ENCODE results near the gene CCDC15.
"Not testable (repeated sequence)": the region's sequence is repeated elsewhere in the genome, so short reads cannot be mapped to it uniquely, and the experiment has no call there.

CCDC15 gene

DNA sequence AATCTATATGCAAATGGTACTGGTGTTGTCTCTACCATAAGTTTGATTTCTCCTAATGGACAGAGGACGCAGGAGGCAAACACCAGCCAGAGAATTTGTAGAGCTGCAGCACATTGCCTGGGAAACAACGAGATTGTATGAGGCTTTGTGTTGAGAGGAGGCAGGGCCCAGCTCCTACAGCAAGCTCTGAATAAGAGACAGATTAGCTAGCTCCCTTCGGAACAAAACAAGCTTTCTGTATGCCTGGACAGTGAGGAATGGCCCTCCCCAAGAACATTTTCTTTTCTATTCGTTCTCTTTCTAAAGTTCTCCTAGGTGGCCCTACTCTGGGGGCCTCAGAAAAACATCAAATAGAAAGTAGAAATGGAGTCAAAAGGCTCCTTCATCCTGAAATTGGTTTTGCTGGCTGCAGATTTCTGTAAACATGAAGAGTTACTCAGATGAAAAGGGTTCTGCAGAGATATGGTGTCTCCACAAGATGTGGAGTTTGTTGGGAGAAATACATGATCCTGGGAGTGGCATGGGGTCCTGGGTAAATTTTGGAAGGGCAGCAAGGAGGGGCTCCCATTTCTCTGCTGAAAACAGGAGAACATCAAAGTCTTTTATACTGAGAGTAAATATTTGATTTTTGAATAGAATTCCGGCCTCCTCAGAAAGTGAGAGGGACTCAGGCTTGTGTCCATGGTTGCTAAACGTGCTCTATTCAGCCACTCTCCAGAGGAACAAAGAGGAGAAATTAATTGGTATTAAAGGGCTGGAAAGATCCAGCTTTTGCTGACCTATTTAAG is 11.3 kb upstream of the CCDC15 start:
- DNase-seq (ENCODE audit: low read depth), result no peak

DNA sequence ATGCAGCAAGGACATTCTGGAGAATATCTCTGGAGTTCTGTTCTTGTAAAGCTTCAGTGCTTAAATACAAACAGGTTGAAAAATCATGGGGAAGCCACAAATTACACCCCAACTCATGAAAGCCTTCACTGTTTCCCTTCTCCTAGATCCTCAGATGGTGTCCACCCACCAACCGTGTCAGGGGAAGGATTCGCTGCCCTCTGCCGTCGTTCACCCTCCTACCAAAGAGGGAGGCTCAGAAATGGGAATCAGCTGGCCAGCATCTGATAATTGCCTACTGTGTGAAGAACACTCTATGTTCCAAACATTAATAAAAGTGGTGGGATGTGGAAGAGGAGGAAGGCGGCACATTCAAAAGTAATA is 10.8 kb upstream of the CCDC15 start:
- DNase-seq (ENCODE audit: low read depth), result no peak

DNA sequence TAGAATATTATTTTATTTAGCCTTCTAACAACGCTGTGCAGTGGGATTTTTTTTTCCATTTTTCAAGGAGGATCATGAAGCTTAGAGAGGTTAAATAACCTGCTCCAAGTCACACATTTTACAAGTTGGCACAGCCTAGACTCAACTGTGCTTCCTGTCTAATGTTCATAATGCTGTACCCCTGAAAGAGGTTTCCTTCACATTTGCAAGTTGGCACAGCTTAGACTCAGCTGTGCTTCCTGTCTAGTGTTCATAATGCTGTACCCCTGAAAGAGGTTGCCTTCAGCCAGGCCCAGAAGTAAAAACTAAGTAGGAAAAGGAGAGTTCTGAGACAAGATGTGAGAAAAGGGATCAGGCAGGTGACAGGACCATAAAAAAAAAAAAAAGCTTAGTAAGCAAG is 10.3 kb upstream of the CCDC15 start:
- no peak for DNase-seq (ENCODE audit: low read depth)

DNA sequence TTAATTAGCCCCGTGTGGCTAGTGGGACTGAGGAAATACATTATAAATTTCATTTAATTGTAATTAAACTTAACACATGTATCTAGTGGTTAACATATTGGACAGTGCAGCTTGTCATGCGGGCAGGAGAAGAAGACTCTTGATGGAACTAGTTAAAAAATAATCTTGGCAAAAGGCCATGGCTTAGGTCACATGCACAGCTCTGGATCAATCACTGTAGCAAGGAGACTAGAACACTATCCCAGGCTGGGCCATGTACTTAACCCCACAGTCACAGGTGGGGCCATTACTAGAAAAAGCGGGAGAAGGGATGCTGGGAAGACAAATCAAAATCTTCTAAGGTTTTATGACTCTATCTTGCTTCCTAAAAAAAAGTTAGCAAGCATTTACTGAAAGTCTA is 9.4 kb upstream of the CCDC15 start:
- no peak for DNase-seq (ENCODE audit: low read depth)

DNA sequence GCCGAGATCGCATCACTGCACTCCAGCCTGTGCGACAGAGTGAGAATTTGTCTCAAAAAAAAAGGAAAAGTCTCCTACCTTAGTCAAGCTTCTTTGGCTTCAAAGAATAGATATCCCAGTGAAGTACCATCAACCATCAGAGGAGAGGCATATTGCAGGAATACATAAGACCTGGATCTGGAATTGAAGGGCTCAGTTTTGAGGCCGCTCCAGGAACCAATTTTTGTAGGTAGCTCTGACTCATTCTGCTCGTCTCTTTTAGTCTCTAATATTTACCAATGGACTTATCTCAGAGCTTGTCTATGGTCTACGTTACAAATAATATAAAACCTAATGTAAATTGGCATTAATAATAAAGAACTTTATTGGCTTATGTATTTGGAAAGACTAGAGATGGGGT is 8.2 kb upstream of the CCDC15 start:
- no peak for DNase-seq (ENCODE audit: low read depth)

DNA sequence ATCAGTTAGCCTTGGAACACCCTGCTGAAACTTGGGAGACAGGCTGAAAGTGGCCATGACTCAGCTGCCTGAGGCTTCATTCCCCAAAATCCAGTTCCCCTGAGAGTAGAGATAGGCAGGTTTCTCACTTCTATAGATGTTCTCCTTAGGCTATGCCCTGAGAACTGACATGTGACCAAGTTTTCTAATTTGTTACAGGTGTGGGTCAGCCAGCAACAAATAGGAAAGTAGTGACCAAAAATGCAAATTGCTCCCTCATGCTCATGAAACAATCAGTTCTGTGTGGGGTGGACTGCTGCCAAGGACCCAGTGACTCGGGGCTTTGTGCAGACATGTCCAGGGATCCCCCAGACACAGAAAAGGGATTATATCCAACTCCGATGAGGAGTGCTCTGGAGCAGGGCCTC is 7.3 kb upstream of the CCDC15 start:
- no peak for DNase-seq (ENCODE audit: low read depth)

DNA sequence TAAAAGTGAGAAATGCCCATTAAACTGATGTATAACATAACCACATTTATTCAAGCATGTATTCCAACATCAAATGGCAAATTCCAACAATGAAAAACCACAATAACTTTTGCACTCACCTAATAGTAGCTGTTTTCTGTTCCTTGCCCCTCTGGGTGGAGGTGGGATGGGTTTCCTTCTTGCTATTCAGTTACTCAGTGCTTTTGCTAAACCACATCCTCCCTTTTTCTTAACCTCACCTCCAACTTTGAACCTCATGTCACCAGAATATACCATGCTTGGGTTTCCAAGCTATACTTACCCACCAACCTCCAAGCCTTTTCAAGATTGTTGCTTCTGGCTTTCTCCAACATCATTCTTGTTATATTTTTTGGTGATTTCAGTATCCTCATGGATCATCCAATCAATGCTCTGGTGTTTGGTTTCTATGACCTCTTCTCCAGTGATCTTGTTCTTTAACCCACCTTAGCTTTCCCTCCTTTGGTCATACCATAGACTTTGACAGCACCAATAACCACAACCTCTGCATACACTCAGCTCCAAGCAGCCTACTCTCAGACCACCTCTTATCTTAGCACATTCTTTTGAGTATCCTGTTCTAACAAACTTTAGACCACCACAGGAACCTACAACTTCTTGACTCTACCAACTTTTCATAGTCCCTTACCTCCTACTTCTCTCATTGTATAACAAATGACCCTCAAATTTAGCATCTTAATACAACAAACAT is 3.2 kb upstream of the CCDC15 start:
- DNase-seq (ENCODE audit: low read depth), result no peak

DNA sequence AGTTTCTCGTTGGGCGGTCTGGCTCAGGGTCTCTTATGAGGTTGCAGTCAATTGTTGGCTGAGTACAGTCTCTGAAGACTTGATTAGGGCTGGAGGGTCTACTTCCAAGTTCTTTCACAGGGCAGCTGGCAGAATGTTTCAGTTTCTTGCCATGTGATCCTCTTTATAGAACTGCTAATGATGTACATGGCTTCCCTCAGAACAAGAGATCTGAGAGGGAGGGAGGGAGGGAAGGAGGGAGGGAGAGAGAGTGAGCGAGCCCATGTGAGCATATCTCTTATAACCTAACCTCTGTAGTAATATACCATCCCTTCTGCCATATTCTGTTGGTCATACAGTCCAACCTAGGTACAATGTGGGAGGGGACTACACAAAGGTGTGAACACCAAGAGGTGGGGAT is 2.7 kb upstream of the CCDC15 start:
- no peak for DNase-seq (ENCODE audit: low read depth)

DNA sequence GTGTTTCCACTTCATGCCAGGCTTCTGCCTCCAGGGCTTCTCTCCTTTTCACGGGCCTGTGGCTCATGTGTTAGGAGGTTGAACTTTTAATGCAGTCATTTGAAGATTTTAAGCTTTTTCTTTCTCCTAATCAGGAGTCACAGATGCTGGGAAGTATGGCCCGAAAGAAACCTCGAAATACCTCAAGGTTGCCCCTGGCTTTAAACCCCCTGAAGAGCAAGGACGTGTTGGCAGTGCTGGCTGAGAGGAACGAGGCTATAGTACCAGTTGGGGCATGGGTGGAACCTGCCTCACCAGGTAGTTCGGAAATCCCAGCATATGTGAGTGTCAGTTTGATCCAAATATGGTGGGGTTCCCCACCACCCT is 571 bp downstream of the CCDC15 start:
- no peak for DNase-seq (ENCODE audit: low read depth)

DNA sequence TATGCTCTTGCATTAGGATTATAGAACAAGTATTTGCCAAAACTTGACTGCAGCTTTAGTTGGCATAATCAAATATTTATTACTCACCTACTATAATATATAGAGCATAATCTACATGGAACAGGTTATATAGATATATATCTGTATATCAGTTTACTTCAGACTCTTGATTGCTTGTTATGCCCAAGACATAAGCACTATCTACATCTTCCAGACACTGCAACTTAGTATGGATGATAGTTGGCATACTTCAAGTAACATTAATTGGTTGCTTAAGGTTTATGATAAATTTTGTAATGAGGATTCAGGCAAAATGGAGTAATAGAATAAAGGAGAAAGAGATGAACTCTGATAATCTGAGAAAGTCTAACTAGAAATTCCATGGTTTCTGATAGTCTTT is 1.0 kb downstream of the CCDC15 start:
- no peak for DNase-seq (ENCODE audit: low read depth)

DNA sequence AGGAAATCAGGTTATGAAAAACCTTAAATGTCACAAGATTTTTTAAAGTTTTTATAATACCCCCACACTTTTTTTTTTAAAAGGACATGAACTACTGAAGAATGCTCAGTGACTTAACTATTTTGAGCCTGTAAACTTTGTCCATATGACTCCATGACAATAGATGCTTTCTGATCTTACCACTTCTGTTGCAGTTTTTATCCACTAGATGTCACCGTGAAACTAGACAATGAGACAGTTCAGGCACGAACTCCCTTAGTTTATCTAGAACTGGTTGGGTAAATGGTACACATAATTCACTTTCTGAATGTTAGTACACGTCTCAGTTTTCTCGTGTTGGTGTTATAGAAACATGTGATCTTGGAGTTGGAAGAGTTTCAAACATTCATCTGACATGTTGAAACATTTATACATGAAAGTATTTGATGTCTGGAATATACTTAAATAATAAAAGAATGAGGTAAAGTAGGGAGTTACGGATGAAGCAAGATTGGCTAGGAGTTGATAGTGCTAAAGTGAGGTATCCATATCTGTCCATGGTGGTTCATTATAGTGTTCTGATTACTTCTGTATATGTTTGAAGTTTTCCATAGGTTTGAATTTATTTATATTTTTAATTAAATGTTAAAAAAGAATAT is 8.1 kb downstream of the CCDC15 start:
- no peak for DNase-seq (ENCODE audit: low read depth)

DNA sequence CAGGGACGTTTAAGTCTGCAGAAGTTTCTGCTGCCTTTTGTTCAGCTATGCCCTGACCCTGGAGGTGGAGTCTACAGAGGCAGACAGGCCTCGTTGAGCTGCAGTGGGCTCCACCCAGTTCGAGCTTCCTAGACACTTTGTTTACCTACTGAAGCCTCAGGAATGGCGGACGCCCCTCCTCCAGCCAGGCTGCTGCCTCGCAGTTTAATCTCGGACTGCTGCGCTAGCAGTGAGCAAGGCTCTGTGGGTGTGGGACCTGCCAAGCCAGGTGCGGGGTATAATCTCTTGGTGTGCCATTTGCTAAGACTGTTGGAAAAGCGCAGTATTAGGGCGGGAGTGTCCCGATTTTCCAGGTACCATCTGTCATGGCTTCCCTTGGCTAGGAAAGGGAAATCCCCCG is 14.2 kb downstream of the CCDC15 start:
- DNase-seq (ENCODE audit: low read depth), result not testable (repeated sequence)

DNA sequence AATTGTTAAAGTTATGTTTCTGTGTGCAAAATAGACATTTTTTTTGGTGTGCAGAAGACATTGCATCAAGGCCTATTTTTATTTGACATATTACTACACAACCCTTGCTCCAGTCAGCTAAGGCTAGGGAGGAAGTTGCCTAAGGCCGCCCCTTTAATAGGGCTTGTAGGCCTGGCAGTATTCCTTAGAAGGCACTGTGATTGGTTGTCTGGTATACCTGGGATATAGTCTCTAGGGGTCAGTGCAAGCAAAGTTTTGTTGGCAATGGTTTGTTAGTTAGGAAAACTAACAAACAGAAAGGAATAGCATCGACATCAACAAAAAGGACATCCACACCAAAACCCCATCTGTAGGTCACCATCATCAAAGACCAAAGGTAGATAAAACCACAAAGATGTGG is 16.9 kb downstream of the CCDC15 start:
- DNase-seq (ENCODE audit: low read depth), result no peak

DNA sequence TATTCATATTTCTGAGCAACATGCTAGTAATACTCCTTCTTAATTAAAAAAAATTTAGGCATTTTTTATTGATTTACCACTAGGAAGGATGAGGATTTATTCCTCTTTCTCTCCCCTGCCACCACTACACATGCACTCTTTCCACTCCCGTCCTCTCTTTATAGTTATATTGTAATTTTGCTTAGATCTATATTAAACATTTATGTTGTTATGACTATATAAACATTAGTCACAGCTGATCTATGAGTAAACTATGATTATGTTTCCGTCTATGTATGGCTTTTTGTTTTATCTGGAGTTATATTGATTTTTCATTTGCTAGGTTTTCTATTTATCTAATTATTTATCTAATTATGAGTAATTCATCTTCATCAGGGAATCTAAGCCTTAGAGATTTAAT is 17.8 kb downstream of the CCDC15 start:
- no peak for DNase-seq (ENCODE audit: low read depth)

DNA sequence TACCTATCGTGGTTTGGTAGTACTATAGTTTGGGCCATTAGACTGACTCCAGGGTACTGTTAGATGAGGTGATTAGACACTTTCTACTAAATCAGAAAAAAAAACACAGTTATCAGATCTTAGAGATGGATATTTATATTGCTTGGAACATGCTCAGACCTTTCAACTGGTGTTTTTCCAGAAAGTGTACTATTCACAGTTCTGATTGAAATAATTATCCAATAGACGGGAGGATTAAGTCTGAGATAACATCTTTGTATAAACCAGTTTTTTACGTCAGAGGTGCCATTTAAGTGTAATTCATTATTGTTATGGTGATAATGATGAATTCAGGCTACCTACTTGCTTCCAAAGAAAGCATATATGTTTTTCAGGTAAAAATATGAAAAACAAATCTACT is 22.5 kb downstream of the CCDC15 start:
- no peak for DNase-seq (ENCODE audit: low read depth)

DNA sequence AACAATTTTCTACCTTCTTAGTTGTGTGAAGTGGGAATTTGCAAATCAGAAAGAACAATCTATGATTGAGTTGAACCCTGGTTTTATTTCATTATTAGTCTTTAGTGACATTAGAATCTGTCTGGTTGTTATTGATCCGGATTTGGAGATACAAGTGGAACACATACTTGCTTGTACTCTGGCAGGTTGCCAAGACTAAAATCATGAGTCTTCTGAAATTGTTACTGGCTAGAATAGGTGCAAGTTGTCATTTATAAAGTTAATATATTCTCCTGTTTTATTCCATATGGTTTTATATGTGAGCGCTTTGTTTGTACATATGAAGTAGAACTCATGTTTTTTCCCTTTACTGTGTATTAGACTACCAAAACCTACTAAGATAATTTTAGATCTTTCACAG is 23.0 kb downstream of the CCDC15 start:
- DNase-seq (ENCODE audit: low read depth), result no peak

DNA sequence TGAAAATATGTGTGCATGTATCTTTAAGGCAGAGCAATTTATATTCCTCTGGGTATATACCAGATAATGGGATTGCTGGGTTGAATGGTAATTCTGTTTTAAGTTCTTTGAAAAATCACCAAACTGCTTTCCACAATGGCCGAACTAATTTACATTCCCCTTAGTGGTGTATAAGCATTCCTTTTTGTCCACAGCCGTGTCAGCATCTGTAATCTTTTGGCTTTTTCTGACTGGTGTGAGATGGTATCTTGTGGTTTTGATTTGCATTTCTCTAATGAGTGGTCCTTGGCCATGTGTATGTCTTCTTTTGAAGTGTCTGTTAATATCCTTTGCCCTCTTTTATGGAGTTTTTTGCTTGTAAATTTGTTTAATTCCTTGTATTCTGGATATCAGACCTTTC is 24.3 kb downstream of the CCDC15 start:
- DNase-seq (ENCODE audit: low read depth), result no peak

DNA sequence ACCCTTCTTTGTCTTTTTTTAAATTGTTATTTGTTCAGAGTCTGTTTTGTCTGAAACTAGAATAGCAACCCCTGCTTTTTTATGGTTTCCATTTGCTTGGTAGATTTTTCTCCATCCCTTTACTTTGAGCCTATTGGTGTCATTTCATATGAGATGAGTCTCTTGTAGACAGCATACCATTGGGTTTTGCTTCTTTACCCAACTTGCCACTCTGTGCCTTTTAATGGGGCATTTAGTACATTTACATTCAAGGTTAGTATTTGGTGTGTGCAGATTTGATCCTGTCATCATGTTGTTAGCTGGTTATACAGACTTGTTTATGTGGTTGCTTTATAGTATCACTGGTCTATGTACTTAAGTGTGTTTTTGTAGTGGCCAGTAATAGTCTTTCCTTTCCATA is 28.0 kb downstream of the CCDC15 start:
- DNase-seq (ENCODE audit: low read depth), result no peak

DNA sequence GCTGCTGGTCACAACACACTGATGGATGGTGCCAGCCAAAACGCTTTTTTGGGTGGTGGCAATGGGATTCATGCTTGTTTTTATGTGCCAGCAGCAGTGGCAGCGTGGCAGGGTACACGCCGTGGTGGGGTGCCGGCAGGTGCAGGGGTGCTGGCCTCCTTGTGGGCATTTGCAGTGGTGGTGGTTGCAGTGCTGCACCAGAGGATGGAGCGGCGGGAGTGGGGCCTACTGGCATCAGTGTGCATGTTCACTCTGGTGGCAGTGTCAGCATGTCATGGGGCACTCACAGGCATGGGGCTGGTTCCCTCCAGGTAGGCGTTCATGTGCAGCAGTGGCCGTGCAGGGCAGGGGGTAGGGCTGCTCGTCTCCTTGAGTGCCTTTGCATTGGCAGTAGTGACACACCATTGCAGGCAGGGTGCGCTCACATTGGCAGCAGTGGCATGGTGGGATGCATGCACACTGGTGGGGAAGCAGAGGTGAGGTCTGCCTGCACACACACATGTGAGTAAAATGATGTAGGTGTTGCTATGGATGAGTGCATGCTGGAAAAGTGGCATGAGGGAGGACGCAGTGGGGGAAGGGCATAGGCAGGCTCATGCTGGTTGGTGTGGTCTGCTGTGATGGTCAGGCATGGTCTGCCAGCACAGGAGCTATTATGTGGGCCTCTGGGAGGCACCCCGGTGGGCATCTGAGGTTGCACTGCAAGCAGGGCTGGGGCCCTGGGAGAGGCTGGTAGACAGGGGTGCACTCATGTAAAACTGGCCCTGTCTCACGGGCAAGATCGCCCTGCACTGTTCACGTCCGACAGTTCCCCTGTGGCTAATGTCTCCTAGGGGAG is 29.9 kb downstream of the CCDC15 start:
- DNase-seq (ENCODE audit: low read depth), result no peak

DNA sequence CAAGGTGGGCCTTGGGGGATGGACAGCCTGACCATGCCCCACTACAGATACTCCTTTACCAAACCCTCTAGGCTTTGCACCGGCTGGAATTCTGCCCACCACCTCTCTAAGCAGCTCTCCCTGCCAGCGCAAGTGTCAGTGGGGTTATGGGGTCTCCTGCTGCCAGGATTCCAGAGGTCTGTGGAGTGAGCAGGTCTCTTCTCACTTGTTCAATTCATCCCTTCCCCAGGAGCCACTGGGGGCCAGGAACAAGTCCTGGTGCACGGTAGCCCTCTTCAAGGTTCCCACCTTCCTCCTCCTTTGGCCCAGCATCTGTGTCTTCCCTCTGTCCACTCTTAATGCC is 30.5 kb downstream of the CCDC15 start:
- DNase-seq (ENCODE audit: low read depth), result no peak

DNA sequence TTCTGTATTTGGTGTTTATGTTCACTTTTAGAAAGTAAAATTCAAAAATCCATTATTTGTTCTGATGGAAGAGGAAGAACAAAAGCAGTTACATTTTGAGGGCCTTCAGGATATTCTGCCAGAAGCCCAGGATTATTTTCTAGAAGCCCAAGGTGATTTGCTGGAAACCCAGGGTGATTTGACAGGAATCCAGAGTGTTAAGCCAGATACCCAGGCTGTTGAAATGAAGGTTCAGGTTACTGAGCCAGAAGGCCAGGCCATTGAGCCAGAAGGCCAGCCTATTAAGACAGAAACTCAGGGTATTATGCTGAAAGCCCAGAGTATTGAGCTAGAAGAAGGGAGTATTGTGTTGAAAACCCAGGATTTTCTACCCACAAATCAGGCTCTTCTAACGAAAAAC is 33.1 kb downstream of the CCDC15 start:
- DNase-seq (ENCODE audit: low read depth), result no peak

DNA sequence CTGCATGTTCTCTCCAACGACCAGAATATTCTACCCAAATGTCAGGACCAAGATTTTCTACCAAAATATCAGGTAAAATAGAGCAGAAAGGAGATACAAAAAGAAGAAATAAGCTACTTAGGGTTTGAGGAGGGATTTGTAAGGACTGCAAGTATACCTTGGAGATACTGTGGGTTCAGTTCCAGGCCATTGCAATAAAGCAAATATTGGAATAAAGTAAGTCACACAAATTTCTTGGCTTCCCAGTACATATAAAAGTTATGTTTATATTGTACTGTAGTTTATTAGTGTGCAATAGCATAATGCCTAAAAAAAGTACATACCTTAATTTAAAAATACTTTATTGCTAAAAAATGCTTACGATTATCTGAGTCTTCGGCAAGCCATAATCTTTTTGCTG is 34.1 kb downstream of the CCDC15 start:
- DNase-seq (ENCODE audit: low read depth), result no peak
